GM18873 (cell line): ENCODE data around the gene DAGLA.
"Not testable (repeated sequence)": the region's sequence is repeated elsewhere in the genome, so short reads cannot be mapped to it uniquely, and the experiment has no call there.

Experiments
- ATAC-seq: cut with Tn5 transposase; IDR thresholded peaks from one replicate; pipeline ENCODE4 v1.9.1; 2021; ENCODE audit warnings: mild to moderate bottlenecking, moderate library complexity, moderate number of reproducible peaks; ENCODE audit not compliant: unreplicated experiment, low FRiP score

DAGLA gene

GRCh38 chr11:61666684-61667297 is 13.4 kb upstream of the DAGLA start:
- ATAC-seq: no peak

GRCh38 chr11:61667684-61668305 is 12.4 kb upstream of the DAGLA start:
- no peak for ATAC-seq

GRCh38 chr11:61669417-61669816 is 10.8 kb upstream of the DAGLA start:
- ATAC-seq: no peak

- ATAC-seq: no peak
Measured at GRCh38 chr11:61670626-61671025, 9.6 kb upstream of the DAGLA start.

- no peak for ATAC-seq
Measured at GRCh38 chr11:61671527-61671926, 8.7 kb upstream of the DAGLA start.

- not testable (repeated sequence) for ATAC-seq
Measured at GRCh38 chr11:61673946-61674467, 6.2 kb upstream of the DAGLA start.

- no peak for ATAC-seq
Measured at GRCh38 chr11:61675826-61676225, 4.4 kb upstream of the DAGLA start.

GRCh38 chr11:61679296-61679695 is 895 bp upstream of the DAGLA start:
- ATAC-seq: no peak

- ATAC-seq: no peak
Measured at GRCh38 chr11:61680622-61681221, 531 bp downstream of the DAGLA start.

- ATAC-seq: no peak
Measured at GRCh38 chr11:61682093-61682732, 2.0 kb downstream of the DAGLA start.

GRCh38 chr11:61682906-61683675 is 2.9 kb downstream of the DAGLA start:
- ATAC-seq: no peak

GRCh38 chr11:61683961-61684869 is 4.0 kb downstream of the DAGLA start:
- ATAC-seq: no peak

GRCh38 chr11:61684870-61685616 is 4.9 kb downstream of the DAGLA start:
- no peak for ATAC-seq

- ATAC-seq: no peak
Measured at GRCh38 chr11:61685617-61685967, 5.4 kb downstream of the DAGLA start.

GRCh38 chr11:61686066-61686465 is 5.9 kb downstream of the DAGLA start:
- no peak for ATAC-seq

- no peak for ATAC-seq
Measured at GRCh38 chr11:61686469-61686868, 6.3 kb downstream of the DAGLA start.

GRCh38 chr11:61687420-61687819 is 7.2 kb downstream of the DAGLA start:
- ATAC-seq: no peak

- no peak for ATAC-seq
Measured at GRCh38 chr11:61688365-61689163, 8.4 kb downstream of the DAGLA start.
